ENCODE results near the gene RPL6.

The RPL6 gene

DNA sequence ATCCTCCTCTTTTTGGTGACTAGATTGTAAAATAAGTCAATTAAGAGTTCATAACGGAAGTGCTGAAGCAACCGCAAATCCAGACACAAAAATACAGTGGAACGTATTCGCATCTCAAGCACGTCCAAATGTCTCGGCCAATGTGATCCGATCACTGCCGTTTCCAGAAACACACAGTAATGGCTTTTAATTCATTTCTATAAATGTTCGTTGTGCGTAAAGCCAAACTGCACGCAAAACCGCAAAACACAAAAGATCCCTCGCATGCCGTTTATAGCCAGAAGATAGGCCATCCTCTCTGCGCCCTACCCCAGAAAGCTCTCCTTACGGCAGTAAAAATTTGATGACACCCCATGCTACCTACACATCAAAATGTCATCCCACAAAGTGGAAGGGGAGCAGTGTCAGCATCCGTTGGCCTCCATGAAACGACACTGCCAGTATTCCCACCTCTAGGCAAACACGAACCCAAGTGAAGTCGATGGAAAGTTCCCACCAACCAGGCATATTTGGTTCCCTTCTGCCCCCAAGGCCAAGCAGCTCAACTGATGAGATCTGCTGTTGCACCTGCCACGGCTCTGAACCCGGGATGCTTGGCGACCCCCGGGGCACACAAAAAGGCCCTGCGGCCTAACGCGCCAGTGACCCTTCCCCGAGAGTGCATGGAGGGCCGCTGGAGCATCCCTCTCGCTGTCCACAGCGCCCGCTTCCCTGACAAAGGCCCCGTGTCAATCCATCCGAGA is 28.6 kb downstream of the RPL6 start:
- peak overlapping the region; percentile 50 for H3K27ac ChIP-seq (ENCODE audit: poor library complexity, severe bottlenecking)
- TF ChIP-seq, protein P1, sequence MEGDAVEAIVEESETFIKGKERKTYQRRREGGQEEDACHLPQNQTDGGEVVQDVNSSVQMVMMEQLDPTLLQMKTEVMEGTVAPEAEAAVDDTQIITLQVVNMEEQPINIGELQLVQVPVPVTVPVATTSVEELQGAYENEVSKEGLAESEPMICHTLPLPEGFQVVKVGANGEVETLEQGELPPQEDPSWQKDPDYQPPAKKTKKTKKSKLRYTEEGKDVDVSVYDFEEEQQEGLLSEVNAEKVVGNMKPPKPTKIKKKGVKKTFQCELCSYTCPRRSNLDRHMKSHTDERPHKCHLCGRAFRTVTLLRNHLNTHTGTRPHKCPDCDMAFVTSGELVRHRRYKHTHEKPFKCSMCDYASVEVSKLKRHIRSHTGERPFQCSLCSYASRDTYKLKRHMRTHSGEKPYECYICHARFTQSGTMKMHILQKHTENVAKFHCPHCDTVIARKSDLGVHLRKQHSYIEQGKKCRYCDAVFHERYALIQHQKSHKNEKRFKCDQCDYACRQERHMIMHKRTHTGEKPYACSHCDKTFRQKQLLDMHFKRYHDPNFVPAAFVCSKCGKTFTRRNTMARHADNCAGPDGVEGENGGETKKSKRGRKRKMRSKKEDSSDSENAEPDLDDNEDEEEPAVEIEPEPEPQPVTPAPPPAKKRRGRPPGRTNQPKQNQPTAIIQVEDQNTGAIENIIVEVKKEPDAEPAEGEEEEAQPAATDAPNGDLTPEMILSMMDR (IDR thresholded peaks at IDR 0.05; ENCODE audit: poor library complexity, severe bottlenecking): no peak
- peak; percentile 8; the same call in 1 of the 3 replicates for ATAC-seq (ENCODE audit: low read depth)
- no peak for DNase-seq (ENCODE audit: low spot score)
- H3K27me3 ChIP-seq (ENCODE audit: insufficient read depth, poor library complexity, severe bottlenecking): no peaks in the 10 kb centered on the region
- no peaks in the 10 kb centered on the region for H3K9me3 ChIP-seq (ENCODE audit: severe bottlenecking)
- no peaks in the 10 kb centered on the region for H3K36me3 ChIP-seq (ENCODE audit: low read depth)
- H3K4me3 ChIP-seq (ENCODE audit: severe bottlenecking): peak overlapping the region; percentile 96
- no peaks in the 10 kb centered on the region for H3K4me1 ChIP-seq (ENCODE audit: insufficient read depth, poor library complexity, severe bottlenecking)

DNA sequence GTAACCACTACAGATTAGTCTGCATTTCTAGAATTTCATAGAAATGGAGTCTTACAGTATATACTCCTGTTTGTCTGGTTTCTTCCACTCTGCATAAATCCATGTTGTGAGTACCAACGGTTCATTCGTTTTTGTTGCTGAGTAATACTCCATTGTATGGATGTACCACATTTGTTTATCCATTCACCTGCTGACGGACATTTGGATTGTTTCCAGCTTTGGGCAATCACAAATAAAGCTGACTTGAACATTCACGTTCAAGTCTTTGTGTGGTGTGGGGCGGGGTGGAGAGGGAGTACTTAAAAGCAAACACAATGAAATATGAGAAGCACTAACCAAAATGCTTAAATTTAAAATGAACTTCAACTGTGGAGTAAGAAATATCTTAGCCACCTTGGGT is 34.3 kb downstream of the RPL6 start:
- Histone ChIP-seq H3K4me3 (ENCODE audit: severe bottlenecking) (no peak overlapping the region), H3K36me3 (ENCODE audit: low read depth) (peaks cover 8% of the 10 kb centered on the region), H3K27ac (ENCODE audit: poor library complexity, severe bottlenecking) (no peak overlapping the region), H3K9me3 (ENCODE audit: severe bottlenecking) (no peaks in the 10 kb centered on the region), H3K27me3 (ENCODE audit: insufficient read depth, poor library complexity, severe bottlenecking) (no peaks in the 10 kb centered on the region), H3K4me1 (ENCODE audit: insufficient read depth, poor library complexity, severe bottlenecking) (no peaks in the 10 kb centered on the region)
- DNase-seq (ENCODE audit: low spot score) (no peak), ATAC-seq (ENCODE audit: low read depth) (no peak)
- TF ChIP-seq, protein P1 (IDR thresholded peaks at IDR 0.05; ENCODE audit: poor library complexity, severe bottlenecking): no peak

DNA sequence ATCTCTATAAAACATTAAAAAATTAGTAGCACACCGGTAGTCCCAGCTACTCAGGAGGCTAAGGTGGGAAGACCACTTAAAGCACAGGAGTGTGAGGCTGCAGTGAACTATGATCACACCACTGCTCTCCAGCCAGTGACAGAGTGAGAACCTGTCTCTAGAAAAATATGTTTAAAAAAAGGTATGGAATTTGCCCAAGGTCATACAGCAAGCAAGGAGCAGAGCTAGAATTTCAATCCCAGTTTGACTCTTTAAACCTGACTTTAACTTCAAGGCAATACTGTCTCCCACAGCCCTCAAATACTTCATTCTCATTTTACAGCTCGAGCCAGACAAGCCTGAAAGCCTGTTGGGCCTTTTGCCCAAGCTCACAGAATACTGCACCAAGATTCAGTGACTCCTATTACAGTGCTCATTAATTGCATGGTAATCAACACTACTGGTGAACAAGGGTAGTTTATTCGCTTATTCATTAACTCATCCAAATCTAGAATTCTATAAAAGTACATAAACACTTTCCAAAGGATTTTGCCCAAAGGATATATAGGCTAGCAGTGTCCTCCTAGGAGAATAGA is 35.2 kb downstream of the RPL6 start:
- Histone ChIP-seq H3K36me3 (ENCODE audit: low read depth) (peaks cover 8% of the 10 kb centered on the region), H3K27me3 (ENCODE audit: insufficient read depth, poor library complexity, severe bottlenecking) (no peaks in the 10 kb centered on the region), H3K4me3 (ENCODE audit: severe bottlenecking) (no peak overlapping the region), H3K27ac (ENCODE audit: poor library complexity, severe bottlenecking) (no peak overlapping the region), H3K9me3 (ENCODE audit: severe bottlenecking) (no peaks in the 10 kb centered on the region), H3K4me1 (ENCODE audit: insufficient read depth, poor library complexity, severe bottlenecking) (no peaks in the 10 kb centered on the region)
- ATAC-seq (ENCODE audit: low read depth): no peak
- TF ChIP-seq, protein P1 (IDR thresholded peaks at IDR 0.05; ENCODE audit: poor library complexity, severe bottlenecking): no peak
- DNase-seq (ENCODE audit: low spot score): no peak

DNA sequence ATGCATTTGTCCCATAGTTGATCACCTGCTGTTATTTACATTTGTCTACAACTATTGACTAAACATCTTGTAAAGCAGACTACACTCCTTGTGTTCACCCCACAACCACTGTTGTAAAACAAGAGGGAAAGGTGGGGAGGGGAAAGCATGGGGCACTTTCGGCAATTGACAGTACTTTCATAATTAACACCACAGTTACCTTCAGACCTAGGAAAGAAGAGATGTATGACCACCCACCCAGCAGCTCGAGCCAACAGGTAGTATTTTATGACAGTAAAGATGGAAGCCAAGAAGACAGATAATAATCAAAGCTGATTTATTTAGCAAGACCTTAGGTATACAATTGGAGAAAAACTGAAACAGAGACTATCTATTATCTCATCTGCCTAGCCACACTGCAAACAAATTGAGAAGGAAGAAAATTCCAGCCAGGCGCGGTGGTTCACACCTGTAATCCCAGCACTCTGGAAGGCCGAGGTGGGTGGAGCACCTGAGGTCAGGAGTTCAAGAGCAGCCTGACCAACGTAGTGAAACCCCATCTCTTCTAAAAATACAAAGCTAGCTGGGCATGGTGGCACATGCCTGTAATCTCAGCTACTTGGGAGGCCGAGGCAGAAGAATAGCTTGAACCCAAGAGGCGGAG is 38.4 kb downstream of the RPL6 start:
- no peaks in the 10 kb centered on the region for H3K4me1 ChIP-seq (ENCODE audit: insufficient read depth, poor library complexity, severe bottlenecking)
- no peaks in the 10 kb centered on the region for H3K27me3 ChIP-seq (ENCODE audit: insufficient read depth, poor library complexity, severe bottlenecking)
- no peak for ATAC-seq (ENCODE audit: low read depth)
- TF ChIP-seq, protein P1 (IDR thresholded peaks at IDR 0.05; ENCODE audit: poor library complexity, severe bottlenecking): no peak
- peaks cover 8% of the 10 kb centered on the region for H3K36me3 ChIP-seq (ENCODE audit: low read depth)
- no peaks in the 10 kb centered on the region for H3K9me3 ChIP-seq (ENCODE audit: severe bottlenecking)
- no peak overlapping the region for H3K27ac ChIP-seq (ENCODE audit: poor library complexity, severe bottlenecking)
- no peak overlapping the region for H3K4me3 ChIP-seq (ENCODE audit: severe bottlenecking)
- no peak for DNase-seq (ENCODE audit: low spot score)

Data from RWPE2 (cell line).